Neural cell (in vitro differentiated cells): ENCODE data around the gene CORO2A. TPM values are rescaled to one million over a fixed set of nuclear protein-coding genes. Genes with fewer than 3 reads are reported as not detected.
"Not testable (repeated sequence)": the region's sequence is repeated elsewhere in the genome, so short reads cannot be mapped to it uniquely, and the experiment has no call there.

ENCODE experiments used
- H2AFZ ChIP-seq: fragments of 200-600, 300-800 bp; sonication (generic), shearing (Covaris generic); 2 replicates; pipeline ENCODE4 v1.6.0; 2014; ENCODE audit warnings: low read depth, mild to moderate bottlenecking, antibody characterized with exemption, low read length, moderate library complexity
- H3F3A ChIP-seq: fragments of 200-600 bp; shearing (Covaris generic); 2 replicates; pipeline ENCODE4 v1.6.1; 2016; ENCODE audit warnings: mild to moderate bottlenecking, moderate library complexity, mixed read lengths, antibody characterized with exemption, low read length; ENCODE audit not compliant: insufficient read depth, poor library complexity, severe bottlenecking
- H3K27ac ChIP-seq: fragments of 200-600, 300-800 bp; sonication (generic), shearing (Covaris generic); 2 replicates; pipeline ENCODE4 v1.5.1; 2014; ENCODE audit warnings: mild to moderate bottlenecking, low read length, moderate library complexity
- H3K27me3 ChIP-seq: fragments of 300-800, 200-600 bp; sonication (generic), shearing (Covaris generic); 2 replicates; pipeline ENCODE4 v1.6.0; 2014; ENCODE audit warnings: mild to moderate bottlenecking, low read depth, low read length, moderate library complexity; ENCODE audit not compliant: insufficient read depth
- H3K36me3 ChIP-seq: fragments of 300-800, 200-600 bp; sonication (generic), shearing (Covaris generic); 2 replicates; pipeline ENCODE4 v1.5.1; 2014; ENCODE audit warnings: mild to moderate bottlenecking, antibody characterized with exemption, low read length, moderate library complexity; ENCODE audit not compliant: insufficient read depth
- H3K4me2 ChIP-seq: fragments of 300-800, 200-600 bp; sonication (generic), shearing (Covaris generic); 2 replicates; pipeline ENCODE4 v1.6.0; 2014; ENCODE audit warnings: mild to moderate bottlenecking, low read length
- H3K4me3 ChIP-seq: fragments of 300-800, 200-600 bp; sonication (generic), shearing (Covaris generic); 2 replicates; pipeline ENCODE4 v1.5.1; 2014; ENCODE audit warnings: mild to moderate bottlenecking, low read length, moderate library complexity
- H3K79me2 ChIP-seq: fragments of 200-600 bp; shearing (Covaris generic); replicated peaks from 2 replicates; pipeline ENCODE4 v1.6.0; 2014; ENCODE audit warnings: mild to moderate bottlenecking, low read length, moderate library complexity; ENCODE audit not compliant: insufficient read depth
- H3K9ac ChIP-seq: fragments of 300-800, 200-600 bp; sonication (generic), shearing (Covaris generic); 2 replicates; pipeline ENCODE4 v1.6.1; 2016; ENCODE audit warnings: mild to moderate bottlenecking, low read length, mixed read lengths
- H3K9me2 ChIP-seq: fragments of 200-600 bp; shearing (Covaris generic); 2 replicates; pipeline ENCODE4 v1.6.1; 2016; ENCODE audit warnings: mild to moderate bottlenecking, low read length, mixed read lengths; ENCODE audit not compliant: insufficient read depth
- H3K9me3 ChIP-seq: fragments of 200-600, 300-800 bp; sonication (generic), shearing (Covaris generic); 2 replicates; pipeline ENCODE4 v1.6.1; 2016; ENCODE audit warnings: mild to moderate bottlenecking, mixed run types, low read length, moderate library complexity, mixed read lengths
- H4K20me1 ChIP-seq: fragments of 200-600 bp; shearing (Covaris generic); 2 replicates; pipeline ENCODE4 v1.6.1; 2016; ENCODE audit warnings: mild to moderate bottlenecking, mixed run types; ENCODE audit not compliant: insufficient read depth
- CTCF ChIP-seq: fragments of 450-650 bp; IDR thresholded peaks from 2 replicates; pipeline ENCODE4 v1.5.1; 2014; ENCODE audit warnings: antibody characterized with exemption, mild to moderate bottlenecking, moderate library complexity; ENCODE audit not compliant: poor library complexity, severe bottlenecking
- EP300 ChIP-seq: fragments of 450-650 bp; conservative IDR thresholded peaks from 2 replicates; pipeline ENCODE4 v1.6.1; 2014; ENCODE audit warnings: antibody characterized with exemption, mild to moderate bottlenecking, moderate library complexity; ENCODE audit not compliant: poor library complexity, severe bottlenecking
- EZH2 ChIP-seq: fragments of 200-600, 300-800 bp; shearing (Covaris generic), sonication (generic); IDR thresholded peaks from 2 replicates; pipeline ENCODE4 v1.6.1; 2014; ENCODE audit warnings: antibody characterized with exemption, low read length, borderline replicate concordance, mild to moderate bottlenecking; ENCODE audit not compliant: insufficient read depth, poor library complexity, severe bottlenecking
- MXI1 ChIP-seq: fragments of 450-650 bp; conservative IDR thresholded peaks from 2 replicates; pipeline ENCODE4 v1.6.1; 2014; ENCODE audit warnings: antibody characterized with exemption, mild to moderate bottlenecking; ENCODE audit not compliant: poor library complexity, severe bottlenecking
- POLR2AphosphoS5 ChIP-seq: IDR thresholded peaks from 2 replicates; pipeline ENCODE4 v1.6.1; 2012
- RAD21 ChIP-seq: fragments of 450-650 bp; conservative IDR thresholded peaks from 2 replicates; pipeline ENCODE4 v1.6.1; 2014; ENCODE audit warnings: antibody characterized with exemption, mild to moderate bottlenecking, moderate library complexity
- REST ChIP-seq: IDR thresholded peaks from 2 replicates; pipeline ENCODE4 v1.6.1; 2012; ENCODE audit warnings: borderline replicate concordance
- SMC3 ChIP-seq: fragments of 450-650 bp; conservative IDR thresholded peaks from 2 replicates; pipeline ENCODE4 v1.6.1; 2014; ENCODE audit warnings: antibody characterized with exemption, mild to moderate bottlenecking, moderate library complexity; ENCODE audit not compliant: poor library complexity
- TAF1 ChIP-seq: IDR thresholded peaks from 2 replicates; pipeline ENCODE4 v1.6.1; 2012; ENCODE audit warnings: low read depth
- polyA plus RNA-seq: library from polyadenylated mRNA; depleted of rRNA; stranded (reverse); fragments of >200 nt; gene quantifications from 2 replicates; pipeline ENCODE4 v1.2.3, GENCODE V29; 2014

Gene CORO2A
- polyA plus RNA-seq, 1 donor from 2014 or later, result 1.9 TPM

- Histone ChIP-seq H3K4me2 (no peak overlapping the region), H3K27ac (no peak overlapping the region), H3F3A (no peaks in the 10 kb centered on the region), H4K20me1 (no peaks in the 10 kb centered on the region), H3K9me3 (no peaks in the 10 kb centered on the region), H2AFZ (no peak overlapping the region), H3K4me3 (no peak overlapping the region), H3K36me3 (no peaks in the 10 kb centered on the region), H3K9me2 (no peaks in the 10 kb centered on the region), H3K9ac (no peak overlapping the region), H3K79me2 (no peaks in the 10 kb centered on the region), H3K27me3 (no peaks in the 10 kb centered on the region)
- TF ChIP-seq RAD21, result no peak
- TF ChIP-seq MXI1, result no peak
Measured at GRCh38 chr9:98078895-98079294, 113.5 kb downstream of the CORO2A start.

GRCh38 chr9:98076514-98076890 lies 115.9 kb downstream of the CORO2A start:
- H4K20me1 ChIP-seq, H3K27me3 ChIP-seq, H3K4me2 ChIP-seq, H3F3A ChIP-seq, H3K4me3 ChIP-seq, H3K9me3 ChIP-seq, H2AFZ ChIP-seq, H3K9ac ChIP-seq, H3K36me3 ChIP-seq, H3K9me2 ChIP-seq, H3K27ac ChIP-seq, H3K79me2 ChIP-seq: not testable (repeated sequence)

- H3K9me2 ChIP-seq, result no peaks in the 10 kb centered on the region
- no peaks in the 10 kb centered on the region for H3K9me3 ChIP-seq
- H3K36me3 ChIP-seq, result no peaks in the 10 kb centered on the region
- H3K27ac ChIP-seq, result no peak overlapping the region
- H3K4me3 ChIP-seq, result no peak overlapping the region
- H3K79me2 ChIP-seq, result no peaks in the 10 kb centered on the region
- H3K27me3 ChIP-seq, result no peaks in the 10 kb centered on the region
- H4K20me1 ChIP-seq, result no peaks in the 10 kb centered on the region
- H3K4me2 ChIP-seq, result no peak overlapping the region
- H3K9ac ChIP-seq, result no peak overlapping the region
- no peak for TF ChIP-seq TAF1
- TF ChIP-seq SMC3, result no peak
- no peak for TF ChIP-seq EP300
- TF ChIP-seq EZH2, result no peak
- no peak for TF ChIP-seq CTCF
- TF ChIP-seq REST, result no peak
- no peak for TF ChIP-seq RAD21
- TF ChIP-seq POLR2AphosphoS5, result no peak
- TF ChIP-seq MXI1, result no peak
- no peaks in the 10 kb centered on the region for H3F3A ChIP-seq
- H2AFZ ChIP-seq, result no peak overlapping the region
Measured at GRCh38 chr9:98075332-98075805, 117.1 kb downstream of the CORO2A start.
